Hematopoietic multipotent progenitor cell (in vitro differentiated cells): ENCODE measurements around the gene ACTA2. TPM values are rescaled to one million over a fixed set of nuclear protein-coding genes. Genes with fewer than 3 reads are reported as not detected.

Source experiments
- DNase-seq, 3 donors: peaks; one replicate each; pipeline ENCODE4 v3.0.0-alpha.2; 2011 to 2015; ENCODE audit warnings: low read depth in 2 of 3, low spot score in 2 of 3
- total RNA-seq: library from RNA; depleted of rRNA; stranded (reverse); fragments of >200 nt; gene quantifications from one replicate; pipeline ENCODE4 v1.2.3, GENCODE V29; 2012

ACTA2 gene
- total RNA-seq, 1 donor = 11.3 TPM

- no peak for DNase-seq
Observed at GRCh38 chr10:88923520-88923919, 29.1 kb downstream of the ACTA2 start.

DNA sequence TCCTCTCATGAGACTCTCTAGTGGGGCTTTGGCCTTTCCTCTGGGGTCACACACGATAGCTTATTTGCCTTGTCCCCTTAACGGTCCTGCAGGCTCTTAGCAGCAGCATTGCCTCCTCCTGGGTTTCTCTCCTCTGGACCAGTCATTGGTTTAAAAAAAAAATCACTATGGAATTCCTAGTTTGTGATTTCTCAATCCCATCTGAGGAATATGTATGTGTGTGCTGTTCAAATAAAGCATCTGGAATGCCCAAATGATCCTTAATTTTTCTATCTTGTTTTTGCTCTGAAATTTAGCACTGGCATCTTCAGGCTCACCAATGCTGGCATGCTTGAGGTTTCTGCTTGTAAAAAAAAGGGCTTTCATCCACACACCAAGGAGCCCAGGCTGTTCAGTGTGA, 30.5 kb downstream of the ACTA2 start:
- DNase-seq = no peak

GRCh38 chr10:88920986-88921593, 31.5 kb downstream of the ACTA2 start:
- DNase-seq = no peak

- DNase-seq = no peak
Observed at GRCh38 chr10:88920198-88920597, 32.4 kb downstream of the ACTA2 start.

- no peak for DNase-seq
Observed at GRCh38 chr10:88919041-88919440, 33.5 kb downstream of the ACTA2 start.

DNA sequence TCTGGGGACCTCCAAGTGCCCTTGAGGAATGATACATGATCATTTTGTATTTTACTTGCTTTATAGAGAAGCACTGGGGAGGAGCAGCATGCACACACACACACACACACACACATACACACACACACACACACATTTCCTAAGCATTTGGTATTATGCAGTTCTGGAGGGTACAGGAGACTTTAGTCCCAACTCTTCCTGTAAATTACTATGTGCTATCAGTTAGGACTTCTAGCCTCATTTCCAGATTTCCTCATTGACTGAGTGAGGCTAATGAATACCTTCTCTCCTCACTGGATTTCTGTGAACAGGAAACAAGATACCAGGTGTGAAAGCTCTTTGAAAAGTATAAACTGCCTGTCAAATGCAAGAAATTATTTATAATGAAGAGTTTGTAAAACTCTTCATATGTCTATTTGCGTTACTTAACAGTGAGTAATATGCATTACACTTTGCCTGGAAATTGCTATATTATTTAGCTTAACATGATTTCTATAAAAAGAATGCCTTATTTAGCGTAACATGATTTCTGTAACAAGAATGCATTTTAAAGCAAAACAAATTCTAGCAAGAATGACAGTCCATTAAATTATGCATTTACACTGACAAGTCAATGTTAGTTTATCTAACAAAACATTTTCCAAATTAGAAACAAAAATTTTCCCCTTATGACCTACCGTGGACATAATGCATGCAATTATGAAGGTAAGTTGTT, 34.2 kb downstream of the ACTA2 start:
- no peak for DNase-seq

DNA sequence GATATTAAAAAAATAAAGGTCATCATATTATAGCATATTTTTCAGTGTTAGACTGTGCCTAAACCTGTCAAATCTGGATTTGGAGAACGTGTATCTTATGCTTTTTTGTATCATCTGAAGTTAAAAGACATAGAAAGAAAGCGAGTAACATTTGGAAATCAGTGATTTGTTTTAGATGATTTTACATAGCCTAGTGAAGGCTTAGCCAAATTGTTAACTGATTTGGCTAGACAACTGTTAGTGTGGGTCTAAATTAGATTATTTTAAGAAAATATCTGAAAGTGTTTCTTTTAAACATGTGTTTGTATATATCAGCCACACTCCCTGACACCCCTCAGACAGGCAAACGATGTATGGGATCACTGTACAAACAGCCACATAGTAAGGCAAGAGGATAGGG, 35.6 kb downstream of the ACTA2 start:
- no peak for DNase-seq

- no peak for DNase-seq
Observed at GRCh38 chr10:88916231-88916630, 36.3 kb downstream of the ACTA2 start.

DNA sequence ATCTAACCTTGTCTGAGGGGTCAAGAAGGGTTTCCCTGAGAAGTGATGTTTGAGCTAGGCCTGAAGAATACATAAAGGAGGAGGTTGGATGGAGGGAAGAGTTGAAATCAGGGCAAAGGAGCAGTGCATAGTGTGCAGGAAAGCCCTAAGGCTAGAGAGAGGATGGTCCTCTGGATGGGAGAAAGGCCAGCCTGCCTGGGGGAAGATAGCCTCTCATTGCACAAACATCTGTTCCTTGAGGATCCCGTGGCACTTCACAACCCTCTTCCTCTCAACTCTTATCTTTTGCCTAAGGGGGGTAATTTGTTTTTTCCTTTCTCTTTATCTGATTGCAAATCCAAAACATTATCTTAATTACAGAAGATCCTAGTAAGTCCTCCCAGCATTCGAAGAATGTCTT, 36.8 kb downstream of the ACTA2 start:
- DNase-seq = no peak

DNA sequence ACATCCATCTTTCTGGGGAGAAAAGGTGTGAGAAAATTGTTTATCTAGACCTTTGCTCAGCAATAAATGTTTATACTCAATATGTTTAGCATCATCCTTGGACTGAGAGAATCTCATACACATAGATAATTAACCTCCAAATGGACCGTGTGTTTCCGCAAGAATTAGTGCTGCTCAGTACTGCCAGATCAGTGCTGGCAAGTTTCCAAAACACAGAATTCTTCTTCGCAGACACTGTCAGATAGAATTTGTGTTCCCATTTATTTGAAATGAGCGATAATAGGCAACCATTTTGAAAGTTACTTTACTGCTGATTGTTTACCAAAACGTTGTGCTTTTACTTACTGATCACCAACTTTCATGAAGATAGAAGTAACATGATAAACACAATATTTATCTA, 38.8 kb downstream of the ACTA2 start:
- no peak for DNase-seq

DNA sequence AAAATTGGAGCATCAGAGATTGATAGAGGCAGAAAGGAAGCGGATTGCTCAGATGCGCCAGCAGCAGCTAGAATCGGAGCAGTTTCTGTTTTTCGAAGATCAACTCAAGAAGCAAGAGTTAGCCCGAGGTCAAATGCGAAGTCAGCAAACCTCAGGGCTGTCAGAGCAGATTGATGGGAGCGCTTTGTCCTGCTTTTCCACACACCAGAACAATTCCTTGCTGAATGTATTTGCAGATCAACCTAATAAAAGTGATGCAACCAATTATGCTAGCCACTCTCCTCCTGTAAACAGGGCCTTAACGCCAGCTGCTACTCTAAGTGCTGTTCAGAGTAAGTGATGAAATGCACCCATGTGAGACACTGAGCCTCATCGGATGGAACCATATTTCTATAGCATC, 39.4 kb downstream of the ACTA2 start:
- no peak for DNase-seq

DNA sequence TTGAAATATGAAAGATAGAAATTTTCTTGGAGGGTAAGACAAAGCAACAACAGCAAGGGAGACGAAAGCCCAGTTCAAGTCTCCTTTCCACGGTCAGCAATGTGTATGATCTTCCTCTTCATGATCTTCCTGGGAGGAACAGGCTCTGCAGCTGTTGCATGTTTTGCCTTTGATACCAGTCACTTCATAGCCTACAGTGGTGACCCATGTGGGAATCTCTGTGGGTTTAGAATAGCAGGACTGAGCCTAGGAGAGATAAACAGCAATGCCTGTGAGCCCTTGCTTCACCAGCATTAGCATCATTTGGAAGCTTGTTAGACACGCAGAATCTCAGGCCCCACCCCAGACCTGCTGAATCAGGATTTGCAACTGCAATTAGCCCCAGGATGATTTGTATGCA, 40.7 kb downstream of the ACTA2 start:
- DNase-seq = no peak

DNA sequence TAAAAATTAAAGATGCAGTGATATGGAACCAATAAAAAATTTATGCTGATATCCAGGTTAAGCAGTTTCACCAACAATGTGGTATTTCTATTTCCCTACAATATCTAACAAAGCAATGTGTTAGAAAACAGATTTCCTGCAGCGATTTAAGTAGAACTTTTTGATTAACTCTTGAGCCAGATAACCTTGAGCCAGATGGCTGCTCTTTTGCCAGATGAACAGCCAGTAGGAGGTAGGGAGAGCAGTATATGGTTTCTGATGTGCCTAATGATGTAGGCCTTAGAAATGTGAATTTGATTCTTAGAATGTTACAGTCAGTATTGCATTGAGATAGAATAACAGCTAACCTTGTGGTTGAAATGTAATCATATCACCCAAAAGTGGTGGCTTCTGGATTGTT, 41.5 kb downstream of the ACTA2 start:
- no peak for DNase-seq

- DNase-seq = no peak
Observed at GRCh38 chr10:88908194-88908593, 44.4 kb downstream of the ACTA2 start.

DNA sequence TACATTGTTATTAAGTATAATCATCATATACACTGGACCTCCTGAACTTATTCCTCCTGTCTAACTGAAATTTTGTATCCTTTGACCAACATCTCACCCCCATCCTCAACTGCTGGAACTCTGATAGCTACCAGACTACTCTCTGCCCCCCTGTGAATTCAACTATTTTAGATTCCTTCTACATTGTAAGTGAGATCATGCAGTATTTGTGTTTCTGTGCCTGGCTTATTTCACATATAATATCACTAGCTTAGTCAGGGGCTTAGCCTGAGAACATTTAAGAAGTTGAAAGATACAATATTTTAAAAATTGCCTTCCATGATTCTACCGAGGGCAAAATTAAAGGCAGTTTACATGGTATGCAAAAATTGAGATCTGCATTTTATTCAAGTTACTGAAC, 45.7 kb downstream of the ACTA2 start:
- DNase-seq = no peak

GRCh38 chr10:88903715-88904114, 48.9 kb downstream of the ACTA2 start:
- no peak for DNase-seq

- DNase-seq = no peak
Observed at GRCh38 chr10:88901984-88902789, 50.4 kb downstream of the ACTA2 start.

DNA sequence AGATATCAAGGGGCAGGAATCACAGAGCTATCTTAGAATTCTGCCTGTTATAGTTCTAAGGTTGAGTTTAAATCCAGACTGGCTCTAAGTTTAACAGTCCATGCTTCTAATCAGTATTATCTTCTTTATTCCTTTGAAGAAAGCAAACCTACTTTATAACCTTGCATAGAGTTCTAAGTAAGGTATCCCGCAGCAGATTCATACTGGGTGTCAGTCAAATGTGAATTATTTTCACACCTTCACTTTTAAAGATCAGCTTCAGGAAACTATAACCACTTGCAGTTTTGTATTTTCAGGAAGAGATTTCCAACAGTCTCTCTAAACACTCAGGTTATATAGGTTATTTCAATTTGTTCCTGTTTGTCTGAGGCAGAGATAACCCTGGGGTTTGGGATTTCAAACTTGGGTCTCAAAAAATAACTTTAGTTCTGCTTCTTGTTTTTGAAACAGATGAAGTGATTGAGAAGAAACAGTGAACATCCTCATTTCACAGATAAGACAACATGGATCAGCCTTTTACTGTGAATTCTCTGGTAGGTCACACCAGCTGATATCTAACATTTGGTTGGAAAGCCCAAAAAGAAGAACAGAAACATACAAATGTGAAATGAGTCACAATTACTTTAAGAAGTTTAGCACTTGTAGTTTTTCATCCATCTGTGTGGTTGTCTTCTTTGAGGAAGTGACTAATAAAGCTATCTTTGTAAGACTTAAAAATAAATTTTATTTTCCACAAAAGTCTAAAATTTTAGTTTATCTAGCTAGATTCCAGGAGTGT, 51.2 kb downstream of the ACTA2 start:
- peak in 2 of 3 donors; percentile 28 to 43 for DNase-seq

GRCh38 chr10:88899886-88900285, 52.7 kb downstream of the ACTA2 start:
- DNase-seq = no peak

GRCh38 chr10:88898727-88899126, 53.8 kb downstream of the ACTA2 start:
- no peak for DNase-seq
